ENCODE data around the gene SLC15A4.

GRCh38 chr12:128871516-128871892 is 47.7 kb upstream of the SLC15A4 start:
- no peak for TF ChIP-seq CTCF (conservative IDR thresholded peaks at IDR 0.05; ENCODE audit: low read length)
- TF ChIP-seq EZH2phosphoT487 (IDR thresholded peaks at IDR 0.05; ENCODE audit: borderline replicate concordance, low read depth, low read length): no peak
